Putamen (tissue), 1 donor: ENCODE data around the gene ALG6.
"Not testable (repeated sequence)": the region's sequence is repeated elsewhere in the genome, so short reads cannot be mapped to it uniquely, and the experiment has no call there.

ENCODE experiments used
- DNase-seq: peaks from one replicate; pipeline ENCODE4 v3.0.0-alpha.2; 2016; ENCODE audit warnings: low spot score

ALG6 gene

GRCh38 chr1:63328781-63329180, 38.6 kb upstream of the ALG6 start:
- DNase-seq = no peak

DNA sequence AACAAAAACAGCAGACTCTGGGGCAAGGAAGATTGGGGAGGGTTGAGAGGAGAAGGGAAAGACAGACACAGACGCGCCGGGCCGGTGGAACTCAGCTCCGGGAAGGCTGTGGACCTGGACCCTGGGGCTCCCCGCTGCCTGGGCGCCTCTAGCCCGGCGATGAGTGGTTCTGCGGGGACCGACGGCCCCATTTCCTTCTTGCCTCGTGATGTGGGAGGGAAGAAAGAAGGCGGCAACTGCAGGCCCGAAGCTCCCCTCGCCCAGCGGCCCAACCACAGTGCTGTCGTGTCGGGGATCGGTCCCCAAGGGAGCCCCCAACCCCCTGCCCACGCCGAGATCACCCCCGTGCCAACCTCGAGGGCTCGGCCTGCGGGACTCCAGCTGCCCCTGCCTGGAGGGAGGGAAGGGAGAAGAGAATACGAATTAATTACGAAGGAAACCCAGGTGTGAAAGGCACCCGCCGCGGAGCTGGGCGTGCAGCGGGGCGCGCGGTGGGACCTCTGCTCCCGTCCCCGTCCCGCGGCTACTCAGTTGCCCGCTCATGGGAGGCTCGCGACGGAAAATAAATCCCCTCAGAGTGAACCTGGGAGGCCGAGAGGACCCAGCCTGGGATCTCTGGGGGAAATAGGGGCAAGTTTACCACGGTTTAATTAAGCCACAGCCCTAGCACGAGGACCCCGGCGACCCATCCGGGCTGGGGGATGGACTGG, 37.7 kb upstream of the ALG6 start:
- DNase-seq = no peak

DNA sequence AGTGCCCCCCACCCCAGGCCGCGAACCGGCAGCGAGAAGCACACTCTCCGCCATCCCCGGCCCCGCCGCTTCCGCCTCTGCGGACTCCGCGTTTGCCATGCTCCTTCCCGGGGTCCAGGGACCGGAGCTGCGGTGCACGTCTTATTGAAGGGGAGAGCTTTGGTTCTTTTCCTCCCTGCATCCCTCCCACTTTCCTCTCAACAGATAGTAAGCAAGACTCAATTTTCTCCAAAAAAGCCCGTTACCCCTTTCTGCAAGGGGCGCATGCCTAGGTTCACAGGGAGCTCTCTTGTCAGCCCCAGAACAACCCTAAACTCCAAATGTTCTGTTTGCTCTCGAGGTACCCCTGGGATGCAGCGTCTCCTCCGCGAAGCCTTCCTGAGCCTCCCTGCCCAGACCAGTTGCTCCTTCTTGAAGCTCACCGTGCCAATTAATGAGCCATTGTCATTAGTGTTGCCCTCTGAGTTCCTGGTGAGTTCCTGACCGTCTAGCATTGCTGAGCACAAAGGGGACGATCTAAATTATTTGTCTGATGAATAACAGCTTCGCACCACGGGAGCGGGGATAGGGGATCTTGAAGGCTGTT, 37.0 kb upstream of the ALG6 start:
- no peak for DNase-seq

GRCh38 chr1:63342402-63342801, 25.0 kb upstream of the ALG6 start:
- DNase-seq = no peak

DNA sequence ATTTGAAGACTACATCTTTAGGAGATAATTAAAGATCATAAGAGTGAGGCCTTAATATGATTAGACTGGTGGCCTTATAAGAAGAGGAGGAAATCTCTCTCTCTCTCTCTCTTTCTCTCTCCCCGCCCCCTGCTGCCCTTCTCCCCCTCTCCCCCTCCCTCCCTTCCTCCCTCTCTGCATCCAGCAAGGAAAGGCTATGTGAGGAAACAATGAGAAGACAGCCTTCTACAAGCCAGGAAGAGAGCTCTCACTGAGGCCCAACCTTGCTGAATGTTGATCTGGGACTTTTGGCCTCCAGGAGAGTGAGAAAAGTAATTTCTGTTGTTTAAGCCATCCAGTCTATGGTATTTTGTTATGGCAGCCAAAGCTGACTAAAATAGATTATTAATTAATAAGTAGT, 23.5 kb upstream of the ALG6 start:
- no peak for DNase-seq

GRCh38 chr1:63350320-63350719, 17.1 kb upstream of the ALG6 start:
- DNase-seq = no peak

DNA sequence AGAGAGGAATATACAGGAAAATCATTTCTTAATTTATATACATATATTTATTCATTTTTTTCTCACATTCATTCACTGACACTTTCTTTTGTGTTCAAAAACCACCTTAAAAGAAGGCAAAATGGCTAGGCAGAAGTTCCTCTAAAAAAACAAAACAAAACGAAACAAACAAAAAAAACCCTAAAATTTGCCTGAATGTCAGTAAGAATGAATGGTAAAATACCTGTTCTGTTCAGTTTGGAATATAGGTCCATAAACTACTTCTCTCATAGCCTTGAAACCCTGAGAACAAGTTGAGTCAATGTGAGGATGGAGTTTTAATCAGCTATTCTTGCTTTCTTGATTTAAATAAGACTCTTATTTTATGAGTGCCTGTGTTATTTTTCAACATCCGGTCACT, 14.7 kb upstream of the ALG6 start:
- DNase-seq = no peak

- not testable (repeated sequence) for DNase-seq
These were observed 11.2 kb upstream of the ALG6 start for GRCh38 chr1:63356234-63356633.

DNA sequence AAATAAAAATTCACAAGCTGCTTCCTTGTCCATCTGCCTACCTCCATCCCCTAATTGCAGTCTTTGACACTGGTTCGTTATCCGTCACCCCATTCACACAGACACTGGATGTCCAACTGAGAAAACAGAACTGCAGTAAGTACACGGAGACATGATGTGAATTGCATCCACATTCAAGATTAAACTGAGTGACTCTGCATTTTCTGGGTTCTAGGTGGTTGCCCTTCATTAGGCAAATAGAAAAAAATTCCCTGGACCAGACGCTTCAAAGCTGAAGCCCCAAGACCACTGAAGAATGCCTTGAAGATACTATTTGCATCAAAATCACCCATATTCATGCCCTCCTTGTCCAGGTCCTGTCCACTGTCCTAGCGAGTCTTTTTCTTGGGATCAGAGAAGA, 7.9 kb upstream of the ALG6 start:
- no peak for DNase-seq

- DNase-seq = no peak
These were observed 5.4 kb upstream of the ALG6 start for GRCh38 chr1:63362073-63362472.

GRCh38 chr1:63362578-63362977, 4.8 kb upstream of the ALG6 start:
- DNase-seq = no peak

DNA sequence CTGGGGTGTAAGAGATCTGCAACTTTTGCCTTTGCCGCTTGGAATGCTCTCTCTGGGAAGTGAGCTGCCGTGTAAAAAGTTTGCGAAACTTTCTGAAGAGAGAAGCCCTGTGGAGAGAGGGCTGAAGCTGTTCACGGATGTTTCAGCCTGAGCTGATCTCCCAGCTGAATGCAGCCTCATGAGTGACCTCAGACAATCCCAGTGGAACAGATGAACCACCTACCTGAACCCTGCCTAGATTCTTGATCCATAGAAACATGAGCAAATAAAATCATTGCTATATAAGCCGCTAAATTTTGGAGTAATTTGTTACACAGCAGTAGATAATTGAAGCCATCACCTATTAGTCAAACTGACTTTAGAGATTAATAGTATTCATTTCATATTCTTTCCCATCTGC, 4.4 kb upstream of the ALG6 start:
- DNase-seq = no peak

GRCh38 chr1:63366908-63367214, 566 bp upstream of the ALG6 start:
- DNase-seq = no peak

DNA sequence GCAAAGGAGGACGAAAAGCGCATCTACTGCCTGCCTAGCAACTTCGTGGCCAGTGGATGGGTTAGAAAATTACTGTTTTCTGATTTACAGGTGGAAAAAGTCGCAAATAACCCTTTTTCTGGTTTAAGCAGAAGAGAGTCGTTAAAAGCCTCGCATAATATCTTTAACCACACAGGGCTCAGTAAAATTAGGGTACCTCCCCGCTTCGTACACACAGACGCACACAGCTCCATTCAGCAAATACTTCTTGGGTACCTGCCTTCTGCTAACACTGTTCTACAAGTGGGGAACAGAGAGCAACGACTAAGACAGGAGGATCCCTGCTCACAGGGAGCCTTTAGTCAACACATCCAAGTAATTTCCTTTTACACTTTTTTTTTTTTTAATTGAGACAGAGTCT, 704 bp downstream of the ALG6 start:
- DNase-seq = no peak

- DNase-seq = no peak
These were observed 12.2 kb downstream of the ALG6 start for GRCh38 chr1:63379583-63379982.

GRCh38 chr1:63381741-63382140, 14.3 kb downstream of the ALG6 start:
- no peak for DNase-seq

DNA sequence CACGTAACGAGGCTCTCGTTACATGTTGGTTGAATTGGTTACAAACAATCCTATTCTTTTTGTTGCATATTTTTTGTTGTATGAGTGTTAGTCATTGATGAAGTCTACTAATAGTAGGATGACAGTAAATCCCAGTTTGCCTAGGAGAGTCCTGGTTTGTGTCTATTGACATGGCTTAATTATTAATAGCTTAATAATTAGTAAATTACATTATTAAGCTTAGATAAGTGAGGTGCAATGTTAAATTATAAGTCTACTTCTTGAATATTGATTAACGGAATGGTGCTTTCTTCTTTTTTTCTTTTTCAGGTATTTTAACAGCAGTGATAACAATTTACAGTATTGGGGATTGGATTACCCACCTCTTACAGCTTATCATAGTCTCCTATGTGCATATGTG, 34.5 kb downstream of the ALG6 start:
- DNase-seq = no peak

DNA sequence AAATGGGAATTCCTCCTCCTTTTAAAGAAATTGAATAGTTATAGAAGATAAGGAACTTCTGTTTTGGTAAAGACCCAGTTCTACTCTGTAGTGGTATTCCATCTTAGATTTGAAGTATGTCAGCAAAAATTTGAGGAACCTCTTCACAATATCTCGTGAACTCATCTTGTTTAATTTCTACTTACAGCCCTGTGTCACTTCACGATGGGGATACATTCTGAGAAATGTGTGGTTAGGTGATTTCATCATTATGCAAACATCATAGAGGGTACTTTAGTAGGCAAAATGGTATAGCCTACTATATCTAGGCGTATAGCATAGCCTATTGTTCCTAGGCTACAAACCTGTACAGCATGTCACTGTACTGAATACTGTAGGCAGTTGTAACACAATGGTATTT, 36.0 kb downstream of the ALG6 start:
- DNase-seq = no peak

DNA sequence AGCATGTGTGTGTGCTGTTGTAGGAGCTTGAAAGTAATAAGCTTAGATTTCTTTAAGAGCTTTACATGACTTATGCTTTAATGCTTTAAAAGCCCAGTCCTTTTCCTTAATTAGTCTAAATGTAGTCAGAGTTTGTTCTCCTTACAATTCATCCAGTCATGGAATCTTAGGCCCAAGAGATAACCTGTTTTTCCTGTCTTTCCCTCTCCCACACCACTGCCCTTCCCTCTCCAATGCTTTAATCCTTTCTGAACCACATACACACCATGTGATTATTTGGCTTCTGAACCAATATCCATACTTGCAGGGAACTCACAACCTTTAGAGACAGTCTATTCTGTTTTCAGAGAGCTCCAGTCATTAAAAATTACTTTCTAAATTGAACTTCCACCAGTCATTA, 37.6 kb downstream of the ALG6 start:
- no peak for DNase-seq

DNA sequence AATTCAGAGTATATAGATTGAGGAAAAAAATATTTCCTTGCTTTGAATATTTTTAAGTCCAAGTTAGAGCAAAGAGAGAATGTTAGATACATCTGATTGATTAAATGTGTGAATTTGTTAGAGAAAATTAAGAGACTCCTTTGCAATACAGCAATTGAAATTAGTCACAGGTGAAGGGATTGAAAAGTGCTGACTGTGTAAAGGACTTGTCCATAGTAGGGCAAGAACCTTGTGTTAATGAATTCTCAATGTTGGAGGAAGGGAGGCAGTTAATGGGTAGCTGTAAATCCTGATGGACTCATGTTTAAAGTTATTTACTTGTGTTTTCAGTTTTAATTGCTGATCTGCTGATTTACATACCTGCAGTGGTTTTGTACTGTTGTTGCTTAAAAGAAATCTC, 38.6 kb downstream of the ALG6 start:
- no peak for DNase-seq

GRCh38 chr1:63407002-63407401, 39.6 kb downstream of the ALG6 start:
- DNase-seq = no peak

DNA sequence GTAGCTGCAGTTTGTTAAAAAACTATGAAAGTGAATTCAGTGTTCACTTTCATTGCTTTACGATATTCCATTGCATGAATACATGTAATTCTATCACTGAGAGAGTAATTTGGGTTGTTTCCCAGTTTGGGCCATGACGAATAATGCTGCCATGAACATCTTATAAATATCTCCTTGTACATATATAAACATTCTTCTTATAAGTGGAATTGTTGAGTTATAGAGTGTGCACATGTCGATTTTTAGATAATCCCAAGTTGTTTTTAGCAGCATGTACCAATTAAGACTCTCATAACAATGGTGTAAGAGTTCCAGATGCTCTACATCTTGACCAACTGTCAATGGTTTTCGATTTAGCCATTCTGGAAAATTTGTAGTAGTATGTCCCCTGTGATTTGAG, 40.9 kb downstream of the ALG6 start:
- no peak for DNase-seq

DNA sequence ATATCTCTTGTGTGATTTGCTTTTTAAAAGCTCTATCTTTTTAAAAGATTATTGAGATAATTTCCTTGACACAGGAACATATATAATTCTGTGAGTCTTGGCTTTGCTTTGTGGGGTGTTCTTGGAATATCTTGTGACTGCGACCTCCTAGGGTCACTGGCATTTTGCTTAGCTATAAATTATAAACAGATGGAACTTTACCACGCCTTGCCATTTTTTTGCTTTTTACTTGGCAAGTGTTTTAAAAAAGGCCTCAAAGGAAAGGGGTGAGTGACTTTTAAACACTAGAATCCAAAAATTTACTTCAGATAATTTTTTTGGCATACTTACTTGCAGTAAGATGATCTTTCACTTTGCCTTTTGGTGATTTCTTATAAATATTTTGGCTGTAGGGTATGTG, 43.6 kb downstream of the ALG6 start:
- no peak for DNase-seq

GRCh38 chr1:63413394-63413793, 46.0 kb downstream of the ALG6 start:
- DNase-seq = no peak
